Kasumi-1 (cell line): Measurements from ENCODE around the gene CRISPLD2.

Experiments used
- DNase-seq, 2 experiments: peaks; one replicate each; lab custom pipeline; 2025; lab: John Stamatoyannopoulos, UW

The CRISPLD2 gene

DNA sequence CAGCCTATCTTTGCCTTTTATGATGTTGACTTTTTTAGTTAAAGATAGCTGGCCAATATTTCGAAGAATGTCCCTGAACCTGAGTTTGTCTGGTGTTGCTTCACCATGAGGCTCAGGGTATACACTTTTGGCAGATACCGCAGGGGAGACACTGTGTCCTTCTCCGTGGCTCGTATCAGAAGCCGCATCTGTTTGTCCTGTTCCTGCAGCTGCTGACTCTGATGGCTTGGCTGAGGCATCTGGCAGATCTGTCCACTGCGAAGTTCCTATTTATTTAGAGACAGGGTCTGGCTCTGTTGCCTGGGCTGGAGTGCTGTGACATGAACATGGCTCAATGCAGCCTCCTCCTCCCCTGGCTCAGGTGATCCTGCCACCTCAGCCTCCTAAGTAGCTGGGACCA is 93.5 kb downstream of the CRISPLD2 start:
- DNase-seq, result peak in 1 of 2 experiments; percentile 19

DNA sequence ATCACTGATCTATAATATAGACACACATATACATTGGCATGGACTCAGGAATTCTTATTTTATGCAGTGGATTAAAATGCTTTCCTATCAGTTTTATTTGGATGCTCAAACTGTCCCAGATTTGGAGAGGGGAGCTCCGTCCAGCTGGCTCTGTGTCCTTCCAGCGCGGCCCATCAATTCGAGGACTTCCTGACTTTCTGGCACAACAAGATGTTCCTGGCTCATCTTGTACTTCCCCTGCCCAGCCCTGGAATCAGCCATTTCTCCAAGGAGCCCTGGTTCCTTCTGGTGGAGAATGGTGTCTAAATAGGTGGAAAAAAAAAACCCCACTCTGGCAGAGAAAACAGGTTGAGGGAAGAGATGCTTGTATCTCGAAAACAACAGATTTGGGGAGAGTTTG is 94.5 kb downstream of the CRISPLD2 start:
- no peak for DNase-seq

DNA sequence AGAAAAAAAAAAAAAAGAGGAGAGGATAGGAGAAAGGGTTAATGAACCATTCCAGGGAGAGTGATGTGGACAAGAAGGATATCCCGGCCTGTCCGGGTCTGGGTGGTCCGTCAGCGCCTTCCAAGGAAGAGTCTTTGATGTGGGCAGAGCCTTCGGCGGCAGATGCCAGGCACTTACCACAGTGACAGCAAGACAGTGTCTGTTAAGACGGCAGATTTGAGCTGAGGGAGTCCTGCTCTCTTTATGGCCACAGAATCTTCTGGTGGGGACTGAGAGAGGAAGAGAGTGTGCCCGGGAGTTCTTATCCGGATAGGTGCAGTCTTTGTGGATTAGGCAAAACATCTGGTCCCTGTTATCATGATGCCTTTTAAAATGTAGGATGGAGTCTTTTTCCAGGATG is 96.4 kb downstream of the CRISPLD2 start:
- no peak for DNase-seq

DNA sequence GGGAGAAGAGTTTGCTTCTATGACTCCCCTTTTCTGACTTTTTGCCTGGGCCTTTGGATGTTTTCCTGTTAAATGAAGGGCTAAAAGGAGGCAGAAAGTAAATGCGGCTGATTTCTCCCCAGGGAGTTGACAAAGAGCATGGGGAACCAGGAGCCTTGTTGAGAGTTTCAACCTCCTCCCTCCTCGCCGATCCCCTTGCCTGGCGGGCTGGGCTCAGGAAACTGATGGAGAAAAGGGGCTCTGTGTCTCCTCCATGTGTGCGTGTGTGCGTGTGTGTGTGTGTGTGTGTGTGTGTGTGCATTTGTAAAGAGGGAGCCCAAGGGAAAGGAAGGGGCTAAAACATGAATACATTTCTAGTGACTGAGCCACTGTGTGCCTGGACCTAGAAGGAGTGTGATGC is 97.1 kb downstream of the CRISPLD2 start:
- DNase-seq, result no peak

DNA sequence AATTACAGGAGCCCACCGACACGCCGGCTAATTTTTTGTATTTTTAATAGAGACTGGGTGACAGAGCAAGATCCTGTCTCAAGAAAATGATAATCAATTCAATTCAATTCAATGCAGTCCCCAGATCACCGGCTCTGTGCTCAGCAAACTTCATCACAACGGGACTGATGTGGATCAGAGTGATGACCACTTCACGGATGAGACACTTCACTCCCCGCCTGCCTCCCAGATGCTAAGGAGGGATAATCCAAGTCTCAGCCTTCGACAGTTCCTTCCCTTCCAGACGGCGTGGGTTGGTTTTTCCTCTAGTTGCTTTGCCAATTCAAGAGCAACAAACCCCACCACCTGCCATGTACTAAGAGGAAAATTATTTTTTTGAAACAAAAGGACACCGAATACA is 97.7 kb downstream of the CRISPLD2 start:
- no peak for DNase-seq

DNA sequence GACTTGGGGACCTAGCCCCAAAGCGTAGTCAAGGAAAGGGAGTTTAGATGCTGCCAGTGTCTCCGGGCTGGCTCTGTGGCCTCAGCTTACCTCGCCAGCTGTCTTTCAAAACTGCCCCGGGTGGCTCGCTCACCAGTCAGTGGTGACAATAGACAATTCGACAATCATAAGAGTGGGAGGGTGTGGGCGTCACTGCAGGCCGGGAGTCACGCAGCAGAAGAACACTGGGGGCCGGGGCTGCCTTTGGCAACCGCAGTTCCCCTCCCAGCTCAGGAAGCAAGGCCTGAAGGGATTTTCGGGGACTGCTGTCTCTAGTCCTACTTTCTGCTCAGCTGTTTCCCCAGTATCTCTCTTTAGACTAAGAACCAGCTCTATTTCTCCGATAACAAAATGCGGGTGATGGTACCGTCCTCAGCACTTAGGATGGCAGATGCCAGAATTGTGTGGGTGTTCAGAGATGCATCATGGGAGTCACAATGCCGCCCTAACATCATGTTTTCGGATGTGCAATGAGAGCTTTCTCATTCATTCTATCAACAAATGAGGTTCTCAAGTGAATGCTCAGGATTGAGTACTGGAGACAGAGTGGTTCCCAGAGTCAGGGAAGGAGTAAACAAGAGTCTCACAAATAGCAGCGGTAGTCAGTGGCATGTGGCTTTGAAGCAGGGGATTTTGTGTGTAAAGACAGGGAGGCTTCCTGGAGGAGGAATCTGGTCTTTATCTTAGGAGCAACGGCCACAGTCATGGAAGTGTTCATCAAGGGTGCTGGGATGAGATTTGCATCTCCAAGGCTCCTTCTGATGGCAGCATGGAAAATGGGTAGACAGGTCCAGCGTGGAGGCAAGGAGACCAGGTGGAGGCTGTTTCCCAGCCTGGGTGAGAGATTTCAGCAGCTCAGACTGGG is 98.5 kb downstream of the CRISPLD2 start:
- DNase-seq, result no peak

DNA sequence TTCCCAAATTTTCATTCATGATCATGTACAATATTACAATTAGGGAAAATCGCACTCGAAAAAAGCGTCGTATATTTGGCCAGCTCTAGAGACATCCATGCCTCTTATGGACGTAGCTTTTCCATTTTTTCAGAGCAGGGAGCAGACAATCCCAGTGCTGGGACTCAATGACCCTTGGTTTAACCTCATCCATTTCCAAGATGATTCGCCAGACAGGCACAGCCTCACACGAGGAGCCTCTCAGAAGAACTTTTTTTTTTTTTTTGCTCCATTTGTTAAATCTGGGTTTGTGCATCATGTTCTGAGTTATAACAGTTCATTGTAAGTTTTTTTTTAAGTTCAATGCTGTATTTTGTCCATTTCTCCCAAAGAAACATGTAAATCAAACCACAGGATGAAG is 99.5 kb downstream of the CRISPLD2 start:
- DNase-seq, result no peak

DNA sequence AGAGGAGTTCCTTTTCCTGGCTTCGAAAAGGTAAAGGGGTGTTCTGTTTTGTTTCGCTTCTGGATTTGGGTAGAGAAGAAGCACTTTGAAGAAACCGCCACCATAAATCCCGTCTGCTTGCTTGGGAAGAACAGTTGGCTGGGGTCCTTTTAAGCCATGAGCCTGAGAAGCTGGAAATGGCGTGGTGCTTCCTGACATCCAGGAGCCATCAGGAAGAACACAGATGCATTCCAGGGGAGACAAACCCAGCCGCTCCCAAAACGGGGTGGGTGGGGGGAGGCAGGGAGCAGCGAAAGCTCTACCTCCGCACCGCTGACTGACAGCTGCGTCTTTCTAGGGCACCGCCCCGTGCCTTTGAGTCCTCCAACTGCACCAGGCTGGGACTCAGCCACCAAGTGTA is 99.9 kb downstream of the CRISPLD2 start:
- no peak for DNase-seq

DNA sequence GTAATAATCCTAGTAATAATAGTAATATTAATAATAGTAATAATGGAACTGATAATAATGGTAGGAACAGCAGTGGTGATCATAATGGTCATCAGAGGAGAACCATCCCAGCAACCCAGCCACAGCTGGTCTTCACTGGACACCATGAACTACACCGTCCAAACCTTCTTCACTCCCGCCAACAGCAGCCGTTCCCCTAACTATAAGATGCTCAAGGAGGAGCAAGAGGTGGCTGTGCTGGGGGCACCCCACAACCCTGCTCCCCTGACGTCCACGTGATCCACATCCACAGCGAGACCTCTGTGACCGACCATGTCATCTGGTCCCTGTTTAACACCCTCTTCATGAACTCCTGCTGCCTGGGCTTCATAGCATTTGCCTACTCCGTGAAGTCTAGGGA is 100.5 kb downstream of the CRISPLD2 start:
- DNase-seq, result no peak

DNA sequence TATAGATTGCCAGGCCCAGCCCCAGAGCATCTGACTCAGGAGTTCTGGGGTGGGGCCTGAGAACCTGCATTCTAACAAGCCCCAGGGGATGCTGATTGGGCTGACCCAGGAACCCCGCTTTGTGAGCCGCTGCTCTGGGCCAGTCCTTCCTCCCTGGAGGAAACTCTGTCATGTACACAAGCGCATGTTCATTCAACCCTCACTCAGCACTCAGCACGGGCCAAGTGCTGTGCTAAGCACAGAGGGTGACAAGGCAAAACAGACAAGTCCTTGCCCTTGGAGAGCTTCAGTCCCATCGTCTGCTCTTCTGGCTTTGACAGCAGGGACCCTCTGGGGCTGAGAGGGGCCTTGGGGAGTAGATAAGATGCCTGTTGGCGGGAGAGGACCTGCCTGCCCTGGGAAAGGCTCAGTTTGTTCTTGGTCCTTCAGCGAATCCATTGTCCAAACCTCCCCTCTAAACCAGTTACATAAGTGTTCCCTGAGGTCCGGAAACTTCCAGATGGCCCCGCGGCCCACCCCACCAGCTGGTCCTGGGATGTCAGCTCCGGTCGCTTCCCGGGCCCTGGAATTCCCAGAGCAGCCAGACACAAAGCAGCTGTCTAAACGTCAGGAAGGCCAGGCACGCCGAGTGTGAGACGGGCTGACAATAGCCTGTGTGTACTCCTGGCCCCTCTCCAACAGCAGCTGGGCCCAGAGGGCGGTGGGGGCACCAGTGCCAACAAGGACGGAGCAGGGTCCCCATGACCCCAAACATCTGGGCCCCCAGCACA is 102.8 kb downstream of the CRISPLD2 start:
- no peak for DNase-seq

DNA sequence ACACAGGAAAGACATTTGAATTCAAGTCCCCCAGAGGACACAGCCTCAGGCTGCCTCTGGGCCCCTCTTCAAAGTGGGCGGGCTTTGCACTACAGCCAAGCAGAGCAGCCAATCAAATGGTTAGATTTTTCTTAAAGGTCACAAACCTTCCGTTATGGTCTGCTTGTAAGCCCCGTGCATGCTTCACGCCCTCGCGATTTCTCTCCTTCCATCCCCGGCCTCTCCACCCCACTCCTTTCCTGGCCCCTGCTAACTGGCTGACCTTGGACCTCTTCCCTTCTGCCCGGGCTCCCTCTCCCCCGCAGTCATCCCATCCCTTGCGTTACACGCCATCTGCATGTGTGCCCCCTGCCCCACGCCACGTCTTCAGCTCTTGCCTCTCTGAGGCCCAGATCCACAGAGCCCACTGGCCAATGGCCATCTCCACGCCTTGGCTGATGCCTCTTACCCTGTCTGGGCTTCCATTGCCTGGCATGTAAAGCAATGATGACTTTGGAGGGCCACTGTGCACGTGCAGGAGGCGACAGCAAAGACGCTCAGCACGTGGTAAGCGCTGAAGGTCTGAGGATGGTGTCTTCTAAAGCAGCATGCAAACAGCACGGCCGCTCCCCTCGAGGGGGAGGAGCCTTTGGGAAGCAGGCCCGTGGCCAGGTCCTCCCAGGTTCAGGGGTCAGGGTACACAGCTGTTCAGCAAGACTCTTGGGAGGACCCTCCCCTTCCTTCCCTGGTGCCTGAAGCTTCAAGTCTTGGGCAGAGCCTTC is 104.7 kb downstream of the CRISPLD2 start:
- no peak for DNase-seq

DNA sequence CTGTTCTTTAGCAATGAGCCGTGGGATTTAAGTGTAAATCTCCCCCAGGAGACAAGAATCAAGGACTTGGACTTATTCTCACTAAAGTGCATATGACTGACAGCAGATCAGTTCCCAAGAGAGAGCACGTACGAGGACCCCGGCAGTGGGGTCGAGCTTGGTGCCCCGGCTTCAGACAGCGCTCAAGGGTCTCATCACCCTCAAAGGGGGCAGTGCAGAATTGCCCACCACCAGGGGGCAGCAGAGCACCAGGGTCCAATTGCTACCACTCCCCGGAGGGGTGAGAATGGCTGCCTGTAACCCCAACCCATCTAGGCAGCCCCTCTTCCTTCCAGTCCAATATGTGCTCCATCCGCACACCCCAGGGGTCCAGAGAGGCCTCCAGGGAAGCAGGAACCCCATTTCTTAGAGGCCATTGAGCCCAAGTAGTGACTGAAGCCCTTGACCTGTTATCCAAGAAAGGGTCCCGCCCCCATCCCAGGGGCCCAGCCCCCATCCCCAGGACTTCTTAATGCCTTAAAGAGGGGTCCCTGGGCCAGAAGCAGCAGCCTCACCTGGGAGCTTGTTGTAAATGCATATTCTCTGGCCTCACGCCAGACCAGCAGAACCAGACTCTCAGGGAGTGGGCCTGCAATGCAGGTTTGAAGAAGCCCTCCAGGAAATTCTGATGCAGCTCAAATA is 105.4 kb downstream of the CRISPLD2 start:
- peak; percentile 31 to 50 for DNase-seq

DNA sequence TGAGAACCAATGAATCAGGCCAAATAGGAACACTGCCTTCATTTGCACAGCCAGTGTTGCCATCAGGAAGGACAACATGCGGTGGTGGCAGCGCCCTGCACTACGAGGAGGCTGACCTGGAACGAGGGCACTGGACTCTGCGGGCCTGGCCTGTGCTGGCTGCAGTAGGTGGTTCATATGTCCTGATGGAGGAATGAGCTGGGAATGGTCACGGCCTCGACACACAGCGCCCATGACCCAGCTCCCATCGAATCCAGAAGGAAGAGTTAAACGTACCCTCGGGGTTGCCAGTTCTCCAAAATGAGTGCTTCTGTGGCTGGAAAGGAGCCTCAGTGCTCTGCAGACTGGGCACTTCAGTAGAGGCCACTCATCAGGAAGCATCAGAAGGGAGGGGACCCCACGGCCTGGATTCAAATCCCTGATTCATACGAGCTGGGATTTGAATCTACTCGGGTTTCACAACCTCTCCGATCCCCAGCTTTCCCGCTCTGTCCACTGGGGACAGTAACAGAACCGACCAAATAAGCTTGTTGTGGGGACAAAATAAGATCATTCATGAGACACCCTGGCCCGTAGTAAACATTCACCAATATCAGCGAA is 106.1 kb downstream of the CRISPLD2 start:
- DNase-seq, result no peak

DNA sequence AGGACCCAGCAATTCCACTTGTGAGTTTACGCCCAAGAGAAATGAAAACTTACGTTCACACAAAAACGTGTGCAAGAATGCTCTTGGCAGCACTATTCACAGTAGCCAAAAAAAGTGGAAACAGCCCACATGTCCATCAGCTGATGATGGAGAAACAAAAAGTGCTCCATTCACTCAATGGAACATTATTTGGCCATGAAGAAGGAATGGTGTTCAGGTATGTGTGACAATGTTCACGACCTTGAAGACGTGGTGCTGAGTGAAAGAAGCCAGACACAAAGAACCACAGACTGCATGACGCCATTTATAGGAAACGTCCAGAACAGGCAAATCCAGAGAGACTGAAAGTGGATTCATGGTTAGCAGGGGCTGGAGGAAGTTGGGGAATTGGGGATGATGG is 106.7 kb downstream of the CRISPLD2 start:
- DNase-seq, result no peak

DNA sequence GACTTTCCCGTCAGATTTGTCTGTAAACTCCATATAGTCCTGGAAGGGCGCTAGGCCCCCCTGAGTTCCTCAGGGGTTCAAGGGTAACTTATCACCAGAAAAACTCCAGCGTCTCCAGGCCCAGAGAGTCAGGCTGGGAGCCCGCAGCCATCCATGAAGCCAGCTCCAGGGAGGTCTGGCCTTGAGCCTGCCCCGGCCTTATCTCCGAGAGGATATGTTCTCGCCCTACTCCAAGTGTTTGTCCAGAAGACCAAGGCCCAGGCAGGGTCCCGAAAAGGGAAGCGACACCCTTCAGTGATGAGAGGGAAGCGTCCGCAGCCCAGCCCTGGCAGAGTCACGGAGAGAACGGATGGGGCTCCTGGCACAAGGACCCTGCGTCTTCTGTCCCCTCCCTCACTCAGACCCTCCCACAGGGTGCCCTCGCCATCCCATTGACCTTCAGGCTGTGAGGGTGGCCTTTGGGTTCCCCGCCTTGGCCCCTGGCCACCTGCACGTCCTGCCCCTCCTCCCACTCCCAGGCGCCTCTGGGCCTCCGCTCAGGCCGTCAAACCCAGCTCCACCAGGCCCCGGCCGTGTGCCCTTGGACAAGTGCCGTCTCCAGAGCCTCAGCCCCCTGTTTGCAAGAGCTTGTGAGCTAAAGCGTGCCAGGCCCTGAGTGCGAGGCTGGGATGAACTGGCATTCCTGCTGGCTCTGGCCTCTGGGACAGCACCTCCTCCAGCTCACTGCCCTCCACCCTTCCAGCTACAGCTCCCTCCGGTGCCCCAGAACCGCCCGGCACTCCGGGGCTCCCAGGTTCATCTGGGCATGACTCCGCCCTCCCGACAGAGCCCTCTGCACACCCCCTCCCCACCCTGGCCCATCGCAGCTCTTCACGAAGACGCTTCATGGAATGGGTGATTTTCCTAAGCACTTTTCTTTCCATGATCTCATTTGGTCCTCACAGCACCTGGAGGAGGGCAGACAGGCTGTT is 108.1 kb downstream of the CRISPLD2 start:
- no peak for DNase-seq

DNA sequence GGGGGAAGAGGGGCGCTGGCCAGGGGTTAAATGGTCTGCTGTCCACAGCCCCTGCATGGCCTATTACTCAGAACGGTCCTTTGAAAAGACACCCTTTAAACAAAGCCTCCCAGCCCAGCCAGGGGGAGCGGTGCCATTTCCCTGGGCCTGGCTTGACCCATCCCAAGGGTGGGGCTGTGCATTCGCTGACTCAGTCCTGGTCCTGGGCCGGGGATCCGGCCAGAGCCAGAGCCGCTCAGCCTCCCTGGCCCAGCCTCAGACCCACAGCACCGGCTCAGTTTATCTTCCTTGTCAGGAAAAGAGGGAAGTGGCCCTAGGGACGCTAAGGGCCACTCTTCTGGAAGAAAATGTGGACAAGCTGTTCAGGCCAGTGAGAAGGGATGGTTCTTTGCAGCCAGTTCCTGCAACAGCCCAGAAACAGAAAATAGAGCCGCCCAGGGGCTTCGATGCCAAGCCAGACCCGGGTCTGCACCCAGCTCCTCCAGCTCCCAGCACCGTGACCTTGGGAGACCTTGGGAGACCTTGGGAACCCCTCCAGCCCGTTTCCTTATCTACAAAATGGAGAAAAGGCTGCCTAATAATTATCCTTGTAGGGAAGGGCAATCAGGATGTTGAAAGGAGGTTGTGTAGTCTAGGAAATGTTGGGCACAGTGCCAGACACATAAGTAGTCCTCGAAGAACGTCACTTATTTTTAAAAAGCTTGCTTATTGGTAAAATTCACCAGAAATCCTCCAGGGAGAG is 109.1 kb downstream of the CRISPLD2 start:
- DNase-seq, result no peak

DNA sequence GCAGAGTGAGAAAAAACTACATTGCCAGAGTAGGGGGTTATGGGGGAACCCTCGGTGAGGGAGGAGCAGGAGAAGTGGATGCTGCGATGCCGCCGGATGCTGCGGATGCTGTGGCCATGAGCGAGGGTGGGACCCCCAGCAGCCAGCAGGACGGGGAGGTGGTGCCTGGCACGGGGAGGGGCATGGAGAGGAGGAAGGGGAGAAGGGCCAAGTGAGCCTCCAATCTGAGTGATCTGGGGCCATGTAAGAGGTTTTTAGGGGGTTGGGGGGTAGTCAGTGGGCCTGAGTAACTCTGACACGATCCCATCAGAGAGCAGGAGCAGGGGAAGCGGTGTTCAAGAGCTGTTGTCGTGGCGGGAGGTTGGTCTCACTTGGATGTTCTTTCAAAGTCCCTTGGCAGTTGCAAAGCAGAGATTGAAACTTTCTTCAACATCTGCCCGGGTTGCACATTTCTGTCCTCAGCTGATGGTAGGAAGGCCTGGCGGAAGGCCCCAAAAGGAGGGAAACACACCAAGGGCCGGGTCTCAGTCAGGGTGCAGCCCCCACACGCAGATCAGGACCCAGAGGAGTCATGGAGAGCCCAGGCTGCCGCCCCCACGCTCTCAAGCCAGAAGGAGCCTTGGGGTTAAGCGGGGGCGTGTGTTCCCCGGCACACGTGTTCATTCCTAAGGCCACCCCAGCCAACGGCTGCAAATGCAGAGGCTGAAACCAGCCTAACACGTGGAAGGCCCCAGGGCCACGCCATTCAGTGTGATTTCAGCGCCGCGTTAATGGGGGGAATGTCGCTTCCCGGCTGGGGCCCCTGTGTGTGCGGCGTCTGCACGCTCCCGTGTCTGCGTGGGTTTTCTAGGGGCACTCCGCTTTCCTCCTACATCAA is 109.9 kb downstream of the CRISPLD2 start:
- DNase-seq, result peak in 1 of 2 experiments; percentile 17

DNA sequence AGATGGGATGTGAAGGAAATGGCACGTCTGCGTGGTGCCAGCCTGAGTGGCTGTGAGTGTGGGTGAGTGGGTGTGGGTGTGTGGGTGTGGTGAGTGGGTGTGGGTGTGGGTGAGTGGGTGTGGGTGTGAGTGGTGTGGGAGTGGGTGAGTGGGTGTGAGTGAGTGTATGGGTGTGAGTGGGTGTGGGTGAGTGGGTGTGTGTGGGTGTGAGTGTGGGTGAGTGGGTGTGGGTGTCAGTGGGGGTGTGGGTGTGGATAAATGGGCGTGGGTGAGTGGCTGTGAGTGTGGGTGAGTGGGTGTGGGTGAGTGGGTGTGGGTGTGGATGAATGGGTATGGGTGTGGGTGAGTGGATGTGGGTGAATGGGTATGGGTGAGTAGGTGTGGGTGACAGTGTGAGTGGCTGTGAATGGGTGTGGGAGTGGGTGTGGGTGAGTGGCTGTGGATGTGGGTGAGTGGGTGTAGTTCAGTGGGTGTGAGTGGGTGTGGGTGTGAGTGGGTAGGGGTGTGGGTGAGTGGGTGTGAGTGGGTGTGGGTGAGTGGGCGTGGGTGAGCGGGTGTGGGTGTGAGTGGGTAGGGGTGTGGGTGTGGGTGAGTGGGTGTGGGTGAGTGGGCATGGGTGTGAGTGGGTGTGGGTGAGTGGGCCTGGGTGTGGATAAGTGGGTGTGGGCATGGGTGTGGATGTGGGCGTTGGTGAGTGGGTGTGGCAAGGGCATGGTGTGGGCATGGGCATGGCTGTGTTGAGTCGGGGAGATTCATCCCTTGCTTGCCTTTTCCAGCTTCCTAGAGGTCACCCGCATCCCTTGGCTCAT is 110.7 kb downstream of the CRISPLD2 start:
- no peak for DNase-seq
